BJ (cell line): Measurements from ENCODE around the gene FAM181A. TPM values are rescaled to one million over a fixed set of nuclear protein-coding genes. Genes with fewer than 3 reads are reported as not detected.

Experiments used
- CTCF ChIA-PET: fragments of 350-600 bp; formaldehyde crosslinking; extraction: SDS; loops from one replicate; lab custom pipeline; 2021; ENCODE audit warnings: antibody characterized with exemption, inconsistent platforms; lab: Yijun Ruan, JAX
- POLR2A ChIA-PET: fragments of 300-600 bp; sonication (Branson Sonifier 250); formaldehyde crosslinking; extraction: SDS; loops from one replicate; lab custom pipeline; 2021; ENCODE audit warnings: antibody characterized with exemption; lab: Charles Lee
- DNase-seq: peaks from one replicate; pipeline ENCODE4 v3.0.0-alpha.2; 2011; ENCODE audit warnings: low read depth
- H3K27me3 ChIP-seq: 2 replicates; pipeline ENCODE4 v1.6.0; 2011; ENCODE audit warnings: low read length; ENCODE audit not compliant: control insufficient read depth, insufficient read depth
- H3K36me3 ChIP-seq: 2 replicates; pipeline ENCODE4 v1.5.1; 2011; ENCODE audit warnings: low read length; ENCODE audit not compliant: control insufficient read depth, insufficient read depth
- H3K4me3 ChIP-seq: 2 replicates; pipeline ENCODE4 v1.5.1; 2011; ENCODE audit warnings: low read depth, mild to moderate bottlenecking, control low read depth, low read length
- polyA plus RNA-seq: library from polyadenylated mRNA; depleted of rRNA; stranded (reverse); fragments of >200 nt; gene quantifications from 2 replicates; pipeline ENCODE4 v1.2.3, GENCODE V29; 2011
- TF ChIP-seq, protein P1 (sequence below): IDR thresholded peaks from 2 replicates; pipeline ENCODE4 v1.5.1; 2011; ENCODE audit warnings: low read depth, mild to moderate bottlenecking, control low read depth, inconsistent platforms, low read length, moderate library complexity; ENCODE audit not compliant: insufficient read depth

Gene FAM181A
- polyA plus RNA-seq, 1 experiment = not detected

DNA sequence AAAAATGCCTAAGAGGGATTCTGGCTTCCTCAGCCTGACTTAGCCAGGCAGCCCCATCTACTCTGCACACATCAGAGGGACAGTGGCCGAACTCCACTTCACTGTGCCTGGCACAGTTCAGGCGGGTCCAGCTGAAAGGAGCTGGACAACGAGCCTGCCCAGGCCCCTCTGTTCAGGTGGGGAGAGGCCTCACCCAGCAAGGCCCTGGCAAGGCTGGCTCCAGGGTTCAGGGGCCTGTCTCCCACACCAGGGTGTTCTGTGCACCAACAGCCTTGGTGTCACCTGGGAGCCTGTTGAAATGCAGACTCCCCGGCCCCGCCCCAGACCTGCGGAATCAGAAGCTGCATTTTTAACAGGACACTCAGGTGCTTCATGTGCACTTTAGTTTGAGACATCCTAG is 9.8 kb downstream of the FAM181A start:
- DNase-seq = no peak
- Histone ChIP-seq H3K36me3 (no peaks in the 10 kb centered on the region), H3K4me3 (no peak overlapping the region), H3K27me3 (peaks cover 10% of the 10 kb centered on the region)
- POLR2A ChIA-PET = no interaction called here
- TF ChIP-seq, protein P1, sequence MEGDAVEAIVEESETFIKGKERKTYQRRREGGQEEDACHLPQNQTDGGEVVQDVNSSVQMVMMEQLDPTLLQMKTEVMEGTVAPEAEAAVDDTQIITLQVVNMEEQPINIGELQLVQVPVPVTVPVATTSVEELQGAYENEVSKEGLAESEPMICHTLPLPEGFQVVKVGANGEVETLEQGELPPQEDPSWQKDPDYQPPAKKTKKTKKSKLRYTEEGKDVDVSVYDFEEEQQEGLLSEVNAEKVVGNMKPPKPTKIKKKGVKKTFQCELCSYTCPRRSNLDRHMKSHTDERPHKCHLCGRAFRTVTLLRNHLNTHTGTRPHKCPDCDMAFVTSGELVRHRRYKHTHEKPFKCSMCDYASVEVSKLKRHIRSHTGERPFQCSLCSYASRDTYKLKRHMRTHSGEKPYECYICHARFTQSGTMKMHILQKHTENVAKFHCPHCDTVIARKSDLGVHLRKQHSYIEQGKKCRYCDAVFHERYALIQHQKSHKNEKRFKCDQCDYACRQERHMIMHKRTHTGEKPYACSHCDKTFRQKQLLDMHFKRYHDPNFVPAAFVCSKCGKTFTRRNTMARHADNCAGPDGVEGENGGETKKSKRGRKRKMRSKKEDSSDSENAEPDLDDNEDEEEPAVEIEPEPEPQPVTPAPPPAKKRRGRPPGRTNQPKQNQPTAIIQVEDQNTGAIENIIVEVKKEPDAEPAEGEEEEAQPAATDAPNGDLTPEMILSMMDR = no peak
- CTCF ChIA-PET = interaction anchor here (0.6 to 16.0 kb wide), 10 partner anchors 8 to 201 kb away, joined by 3 to 387 read pairs (median 6); partner anchors contain the start of gene CCDC197

DNA sequence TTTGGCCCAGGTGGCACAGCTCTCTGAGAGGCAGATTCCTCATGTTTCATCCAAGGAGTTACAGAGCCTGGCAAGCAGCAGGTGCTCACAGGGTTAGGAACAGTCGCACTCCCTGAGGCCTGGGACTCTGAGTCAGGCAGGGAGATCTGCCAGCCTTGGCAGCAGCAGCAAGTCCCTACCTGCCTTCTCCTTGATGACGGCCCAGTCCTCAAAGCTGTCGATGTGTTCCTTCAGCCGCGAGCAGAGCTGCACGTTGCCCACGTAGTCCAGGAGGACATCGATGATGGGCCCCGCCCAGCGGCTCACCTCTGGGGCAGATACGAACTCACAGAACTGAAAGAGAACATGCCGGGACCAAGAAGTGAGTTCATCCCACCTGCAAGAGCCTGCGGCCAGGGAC is 10.4 kb downstream of the FAM181A start:
- POLR2A ChIA-PET = interaction anchor here (0.6 kb wide), 1 partner anchor 235 kb away, joined by 3 read pairs; no protein-coding TSS in a partner anchor
- Histone ChIP-seq H3K4me3 (no peak overlapping the region), H3K36me3 (no peaks in the 10 kb centered on the region), H3K27me3 (peaks cover 10% of the 10 kb centered on the region)
- CTCF ChIA-PET = interaction anchor here (0.6 to 16.0 kb wide), 8 partner anchors 13 to 200 kb away, joined by 3 to 387 read pairs (median 11); partner anchors contain the start of gene CCDC197
- TF ChIP-seq, protein P1 = no peak
- no peak for DNase-seq

DNA sequence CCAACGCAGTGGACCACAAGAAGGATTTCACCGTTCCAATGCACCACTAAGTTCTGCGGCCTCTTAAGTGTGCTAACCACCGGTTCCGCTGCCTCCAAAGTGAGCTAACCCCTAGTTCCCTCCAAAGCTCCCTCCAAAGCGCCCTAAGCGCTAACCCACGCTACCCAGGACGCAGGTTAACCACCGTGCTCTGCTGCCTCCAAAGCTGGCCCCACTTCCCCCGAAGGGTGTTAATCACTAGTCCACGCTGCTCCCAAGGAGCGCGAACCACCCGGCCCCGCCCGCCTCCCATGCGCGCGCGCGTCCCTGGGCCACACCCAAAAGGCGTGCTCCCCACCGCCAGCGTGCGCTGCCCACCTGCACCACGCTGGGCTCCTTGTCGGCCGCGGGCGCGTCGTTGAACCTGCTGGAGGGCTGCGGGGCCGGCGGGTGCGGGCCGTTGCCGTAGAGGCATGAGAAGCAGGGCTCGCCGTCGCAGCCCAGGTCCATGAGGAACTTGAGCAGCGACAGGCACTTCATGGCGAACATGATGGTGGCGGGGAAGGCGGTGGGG is 11.7 kb downstream of the FAM181A start:
- no peak overlapping the region for H3K4me3 ChIP-seq
- CTCF ChIA-PET = interaction anchor here (0.7 to 16.0 kb wide), 33 partner anchors 8 to 270 kb away, joined by 3 to 387 read pairs (median 7); partner anchors contain the start of genes CCDC197 and FAM181A
- no peak for DNase-seq
- TF ChIP-seq, protein P1 = no peak
- POLR2A ChIA-PET = no interaction called here
- H3K27me3 ChIP-seq = peaks cover 10% of the 10 kb centered on the region
- no peaks in the 10 kb centered on the region for H3K36me3 ChIP-seq

DNA sequence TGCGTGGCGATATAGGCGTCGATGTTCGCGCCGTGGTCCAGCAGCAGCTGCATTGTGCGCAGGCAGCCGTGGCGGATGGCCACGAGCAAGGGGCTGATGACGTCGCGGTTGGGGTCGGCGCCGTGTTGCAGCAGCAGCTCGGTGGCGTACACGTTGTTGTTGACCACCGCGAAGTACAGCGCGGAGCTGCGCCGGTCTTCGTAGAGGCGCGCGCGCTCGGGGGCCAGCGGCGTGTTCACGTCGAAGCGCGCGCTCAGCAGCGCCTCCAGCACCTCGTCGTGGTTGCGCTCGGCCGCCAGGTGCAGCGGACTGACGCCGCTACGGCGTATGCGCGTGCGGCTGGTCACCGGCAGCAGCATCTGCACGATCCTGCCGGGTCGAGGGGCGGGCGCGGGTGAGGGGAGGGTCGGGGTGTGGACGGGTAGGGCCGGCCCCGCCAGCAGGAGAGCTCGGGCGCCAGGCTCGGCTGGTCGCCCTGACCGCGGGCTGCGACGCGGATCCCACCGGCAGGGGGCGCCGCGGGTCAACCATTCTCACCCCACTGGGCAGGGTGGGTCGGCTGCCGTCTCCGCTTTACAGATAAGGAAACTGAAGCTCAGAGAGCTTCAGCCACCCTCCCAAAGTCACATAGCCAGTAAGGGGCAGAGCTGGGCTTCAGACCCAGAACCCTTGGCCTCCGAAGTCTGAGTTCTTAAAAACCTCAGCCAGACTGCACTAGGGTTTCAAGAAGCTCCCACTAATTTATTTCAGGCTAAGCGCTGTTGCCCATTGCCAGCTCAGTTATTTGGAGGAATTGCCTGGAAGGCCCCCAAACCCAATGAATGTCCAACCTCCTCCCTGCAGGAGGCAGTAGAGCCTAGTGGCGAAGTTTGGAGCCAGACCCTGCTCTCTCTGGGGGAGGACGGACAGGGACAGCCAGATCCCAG is 12.4 kb downstream of the FAM181A start:
- POLR2A ChIA-PET = no interaction called here
- CTCF ChIA-PET = interaction anchor here (0.7 to 16.0 kb wide), 44 partner anchors 9 to 285 kb away, joined by 3 to 387 read pairs (median 6); partner anchors contain the start of genes ASB2, CCDC197 and FAM181A
- no peak for DNase-seq
- Histone ChIP-seq H3K27me3 (peaks cover 10% of the 10 kb centered on the region), H3K4me3 (peak overlapping the region; percentile 23; the same call in 1 of the 2 replicates), H3K36me3 (no peaks in the 10 kb centered on the region)
- TF ChIP-seq, protein P1 = peak; percentile 64

DNA sequence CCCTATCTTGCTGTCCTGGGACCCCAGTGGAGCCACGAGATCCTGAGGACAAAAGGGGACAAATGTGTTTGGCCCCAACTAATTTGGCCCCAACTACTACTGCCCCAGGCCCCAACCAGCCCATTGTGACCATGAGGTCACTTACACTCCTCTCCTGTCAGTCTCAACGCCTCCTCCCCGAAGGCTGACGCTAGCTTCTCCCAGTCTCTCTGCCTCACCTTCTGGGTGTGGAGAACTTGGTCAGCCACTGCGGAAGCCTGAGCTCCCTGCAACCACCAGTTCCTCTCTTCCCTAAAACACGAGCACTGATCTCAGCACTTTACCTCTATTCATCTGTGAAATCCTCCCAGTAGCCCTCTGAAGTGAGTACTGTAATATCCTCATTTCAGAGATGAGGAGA is 13.3 kb downstream of the FAM181A start:
- POLR2A ChIA-PET = no interaction called here
- Histone ChIP-seq H3K36me3 (no peaks in the 10 kb centered on the region), H3K27me3 (peaks cover 9% of the 10 kb centered on the region), H3K4me3 (no peak overlapping the region)
- TF ChIP-seq, protein P1 = no peak
- no peak for DNase-seq
- CTCF ChIA-PET = interaction anchor here (0.6 to 16.0 kb wide), 38 partner anchors 8 to 286 kb away, joined by 3 to 387 read pairs (median 6); partner anchors contain the start of genes ASB2, CCDC197 and FAM181A
